GM15510 (cell line): ENCODE data around the gene SERTM2.

Source experiments
- POLR2A ChIP-seq: IDR thresholded peaks from 3 replicates; pipeline ENCODE4 v1.6.1; 2011; ENCODE audit warnings: borderline replicate concordance; ENCODE audit not compliant: insufficient read length; ENCODE audit errors: extremely low read depth

SERTM2 gene

DNA sequence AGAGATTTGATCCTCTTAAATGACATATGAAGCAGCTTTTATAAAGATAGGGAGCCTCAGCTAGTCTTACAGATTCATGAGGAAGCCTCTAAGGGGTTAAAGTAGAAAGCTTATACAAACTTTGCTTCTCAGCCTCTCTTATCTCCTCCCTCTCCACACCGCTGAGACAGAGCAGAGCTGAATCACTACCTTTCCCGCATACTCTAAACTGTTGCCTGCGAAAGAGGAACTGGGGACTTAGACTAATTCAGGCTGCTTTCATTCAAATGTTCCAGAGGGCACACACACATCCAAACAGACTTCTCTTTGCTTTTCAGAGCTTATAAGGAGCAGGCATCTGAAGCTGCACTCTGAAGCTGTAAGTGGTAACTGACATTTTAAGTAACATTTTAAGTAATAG is at the start of gene SERTM2:
TSS of gene SERTM2 (plus strand) at position 169 of the 400 bp plus-strand sequence. CDS start 7,213 bp downstream, outside the sequence.
- no peak for TF ChIP-seq POLR2A

- TF ChIP-seq POLR2A, result no peak
Measured at GRCh38 chrX:111465669-111466068, 45.8 kb upstream of the SERTM2 start.

GRCh38 chrX:111467896-111468295 is 43.5 kb upstream of the SERTM2 start:
- TF ChIP-seq POLR2A, result no peak

DNA sequence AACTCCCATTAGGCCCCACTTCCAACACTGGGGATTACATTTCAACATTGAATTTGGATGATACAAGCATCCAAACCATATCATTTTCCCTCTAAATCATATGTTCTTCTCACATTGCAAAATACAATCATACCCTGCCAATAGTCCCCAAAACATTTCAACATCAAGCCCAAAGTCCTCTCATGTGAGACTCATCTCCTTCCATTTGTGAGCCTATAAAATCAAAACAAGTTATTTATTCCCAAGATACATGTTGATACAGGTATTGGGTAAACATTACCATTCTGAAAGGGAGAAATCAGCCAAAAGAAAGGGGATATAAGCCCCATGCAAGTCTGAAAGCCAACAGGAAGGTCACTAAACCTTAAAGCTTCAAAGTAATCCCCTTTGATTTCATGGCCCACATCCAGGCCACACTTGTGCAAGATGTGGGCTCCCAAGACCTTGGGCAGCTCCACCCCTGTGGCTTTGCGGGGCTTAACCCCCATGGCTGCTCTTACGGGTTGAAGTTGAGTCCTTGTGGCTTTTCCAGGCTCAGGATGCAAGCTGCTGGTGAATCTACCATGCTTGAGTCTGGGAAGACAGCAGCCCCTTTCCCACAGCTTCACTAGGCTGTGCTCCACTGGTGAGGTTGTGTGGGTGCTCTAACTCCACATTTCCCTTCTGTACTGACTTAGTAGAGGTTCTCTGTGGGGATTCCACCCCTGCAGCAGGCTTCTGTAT is 40.6 kb upstream of the SERTM2 start:
- TF ChIP-seq POLR2A, result no peak

GRCh38 chrX:111481896-111482295 is 29.5 kb upstream of the SERTM2 start:
- TF ChIP-seq POLR2A, result no peak

DNA sequence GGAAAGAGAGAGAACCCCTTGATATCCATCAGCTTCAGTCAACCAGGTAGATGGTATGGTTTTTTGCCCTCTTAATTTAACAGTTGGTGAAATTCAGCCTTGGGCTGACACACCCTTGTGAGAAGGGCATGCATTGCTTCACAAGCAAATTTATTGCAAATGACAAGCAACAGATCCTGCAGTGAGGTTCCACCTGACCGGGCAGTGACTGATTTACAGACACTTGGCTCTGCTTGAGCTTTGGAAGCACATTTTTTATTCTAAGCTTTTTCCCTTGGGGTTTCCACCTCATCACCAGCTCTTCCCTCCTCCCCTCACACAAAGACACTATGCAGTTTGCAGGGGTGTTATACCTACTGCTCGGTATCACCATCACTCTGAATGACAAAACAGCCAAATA is 28.3 kb upstream of the SERTM2 start:
- no peak for TF ChIP-seq POLR2A

- no peak for TF ChIP-seq POLR2A
Measured at GRCh38 chrX:111483881-111484280, 27.6 kb upstream of the SERTM2 start.

GRCh38 chrX:111490688-111491087 is 20.8 kb upstream of the SERTM2 start:
- no peak for TF ChIP-seq POLR2A

- TF ChIP-seq POLR2A, result no peak
Measured at GRCh38 chrX:111492085-111492484, 19.4 kb upstream of the SERTM2 start.

GRCh38 chrX:111498538-111499103 is 12.8 kb upstream of the SERTM2 start:
- TF ChIP-seq POLR2A, result no peak

DNA sequence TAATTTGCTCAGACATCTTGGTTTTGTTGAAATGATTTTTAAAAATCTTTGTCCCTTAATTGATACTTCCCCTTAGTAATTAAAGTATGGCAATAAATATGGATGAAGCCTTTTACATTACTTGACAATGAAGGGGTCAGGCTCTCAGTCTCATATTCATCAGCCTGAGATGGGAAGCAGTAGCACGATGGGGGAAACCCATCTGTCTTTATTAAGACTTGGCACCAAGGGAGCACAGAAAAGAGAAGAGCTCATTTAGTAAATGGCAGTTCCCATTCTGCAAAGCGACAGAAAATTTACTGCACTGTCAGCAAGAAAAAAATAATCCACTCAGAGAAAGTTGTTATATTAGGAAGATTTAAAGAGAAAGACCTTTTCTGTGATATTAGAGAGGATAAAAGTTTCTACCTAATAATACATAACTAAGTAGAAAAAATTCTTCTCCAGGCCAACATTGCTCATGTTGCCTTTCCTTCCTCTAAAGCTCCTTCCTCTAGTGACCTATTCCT is 7.9 kb upstream of the SERTM2 start:
- no peak for TF ChIP-seq POLR2A

DNA sequence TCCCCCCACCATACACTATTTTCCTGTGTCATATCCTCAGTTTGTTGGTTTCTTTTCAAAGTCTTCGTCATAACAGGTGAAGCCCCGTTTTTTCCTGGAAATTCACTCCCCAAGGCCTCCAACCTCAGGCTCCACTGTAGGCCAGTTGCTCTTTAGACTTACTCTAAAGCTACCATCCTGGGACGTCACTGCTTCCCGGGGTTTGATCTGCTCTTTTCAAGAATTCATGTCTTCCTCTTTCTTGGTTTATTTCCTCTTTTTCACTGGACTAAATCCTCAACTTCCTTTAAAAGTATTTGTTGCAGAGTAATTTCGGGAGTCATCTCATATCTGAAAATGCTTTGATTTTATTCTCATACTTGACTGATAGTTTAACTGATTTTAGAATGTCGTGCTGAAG is 6.5 kb upstream of the SERTM2 start:
- TF ChIP-seq POLR2A, result no peak

GRCh38 chrX:111505783-111506182 is 5.7 kb upstream of the SERTM2 start:
- no peak for TF ChIP-seq POLR2A

DNA sequence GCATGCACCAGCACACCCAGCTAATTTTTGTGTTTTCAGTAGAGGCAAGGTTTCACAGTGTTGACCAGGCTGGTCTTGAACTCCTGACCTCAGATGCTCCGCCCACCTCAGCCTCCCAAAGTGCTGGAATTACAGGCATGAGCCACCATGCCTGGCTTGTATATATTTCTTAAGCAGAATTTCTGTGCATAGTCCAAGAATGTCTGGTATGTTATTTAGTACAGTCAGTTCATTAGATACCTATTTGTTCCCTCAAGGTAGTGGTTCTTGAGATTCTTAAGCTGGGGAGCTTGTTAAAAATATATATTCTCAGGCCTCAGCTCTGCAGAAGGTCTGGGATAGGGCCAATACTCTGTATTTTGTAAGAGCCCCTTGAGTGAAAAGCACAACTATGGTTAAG is 4.6 kb upstream of the SERTM2 start:
- no peak for TF ChIP-seq POLR2A

- TF ChIP-seq POLR2A, result no peak
Measured at GRCh38 chrX:111507933-111508332, 3.5 kb upstream of the SERTM2 start.

GRCh38 chrX:111515298-111515697 is 3.9 kb downstream of the SERTM2 start:
- no peak for TF ChIP-seq POLR2A

DNA sequence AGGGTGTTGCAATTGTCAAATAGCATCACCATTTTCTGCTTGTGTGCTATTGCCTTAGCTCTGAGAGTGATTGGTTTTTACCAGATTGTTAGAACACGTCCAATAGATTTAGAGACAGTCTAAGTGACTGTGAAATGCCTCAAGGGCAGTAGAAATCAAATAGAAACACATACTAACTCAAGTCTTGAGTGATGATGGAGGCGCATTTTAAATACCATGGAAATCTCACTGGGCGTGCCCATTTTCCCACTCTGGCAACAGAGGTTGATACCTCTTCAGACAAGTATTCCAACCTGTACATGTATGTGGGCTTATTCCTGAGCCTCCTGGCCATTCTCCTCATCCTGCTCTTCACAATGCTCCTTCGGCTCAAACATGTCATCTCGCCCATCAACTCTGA is 7.2 kb downstream of the SERTM2 start:
- TF ChIP-seq POLR2A, result no peak

DNA sequence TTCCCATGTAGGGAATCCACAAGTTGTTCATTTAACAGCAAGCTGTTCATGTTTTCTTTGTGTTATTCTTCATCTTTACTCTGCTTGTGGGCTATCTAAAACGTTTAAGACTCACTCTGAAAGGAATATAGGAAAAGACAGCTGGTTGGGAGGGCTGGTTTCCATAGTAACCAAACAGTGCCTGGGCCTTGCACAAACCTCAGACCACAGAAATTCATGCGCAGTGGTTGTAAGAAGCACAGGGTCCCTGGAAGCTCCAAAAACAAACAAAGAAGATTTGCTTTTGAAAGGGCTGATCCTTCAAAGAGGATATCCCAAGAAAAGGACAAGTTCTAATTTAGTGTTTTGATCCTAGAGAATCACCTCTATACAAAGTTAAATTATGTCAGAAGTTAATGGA is 7.8 kb downstream of the SERTM2 start:
- TF ChIP-seq POLR2A, result no peak
